PC-9 (cell line): ENCODE measurements around the gene MYRIP. TPM values are rescaled to one million over a fixed set of nuclear protein-coding genes. Genes with fewer than 3 reads are reported as not detected.

ENCODE experiments used
- BruUV-seq: library from RNA; stranded (reverse); fragments of 400-500 nt; replicated peaks from 2 replicates; lab custom pipeline; 2021; lab: Mats Ljungman, UMichigan
- CTCF ChIA-PET: fragments of 300-600 bp; sonication (Branson Sonifier 250); formaldehyde crosslinking; loops from one replicate; lab custom pipeline; 2022; ENCODE audit warnings: antibody characterized with exemption; lab: Charles Lee
- POLR2A ChIA-PET: fragments of 300-600 bp; sonication (Branson Sonifier 250); formaldehyde crosslinking; loops from one replicate; lab custom pipeline; 2022; ENCODE audit warnings: antibody characterized with exemption; ENCODE audit not compliant: unreplicated experiment; lab: Charles Lee
- DNase-seq, 2 experiments: peaks; one replicate each; pipeline versions ENCODE4 v3.0.0 to v3.0.0-alpha.2; 2015 to 2022; ENCODE audit warnings: mixed read lengths in 1 of 2
- H2AFZ ChIP-seq: fragments of 200-600 bp; sonication (generic); 2 replicates; pipeline ENCODE4 v1.8.1; 2017; ENCODE audit warnings: antibody characterized with exemption
- H3F3A ChIP-seq: fragments of 200-600 bp; sonication (generic); 2 replicates; pipeline ENCODE4 v1.8.1; 2017; ENCODE audit warnings: antibody characterized with exemption, mild to moderate bottlenecking, low read depth; ENCODE audit not compliant: insufficient read depth
- H3K27ac ChIP-seq: fragments of 200-600 bp; sonication (generic); 2 replicates; pipeline ENCODE4 v1.6.1; 2016; ENCODE audit warnings: mixed run types
- H3K27me3 ChIP-seq: fragments of 200-600 bp; sonication (generic); 2 replicates; pipeline ENCODE4 v1.6.1; 2016; ENCODE audit warnings: low read depth, mixed run types; ENCODE audit not compliant: insufficient read depth
- H3K36me3 ChIP-seq: fragments of 200-600 bp; sonication (generic); 2 replicates; pipeline ENCODE4 v1.6.1; 2016; ENCODE audit warnings: low read depth, mixed run types
- H3K4me1 ChIP-seq: fragments of 200-600 bp; sonication (generic); replicated peaks from 2 replicates; pipeline ENCODE4 v1.6.1; 2016; ENCODE audit warnings: mixed run types; ENCODE audit not compliant: insufficient read depth
- H3K4me2 ChIP-seq: fragments of 200-600 bp; sonication (generic); 2 replicates; pipeline ENCODE4 v1.6.1; 2017; ENCODE audit warnings: mixed run types
- H3K4me3 ChIP-seq: fragments of 200-600 bp; sonication (generic); 2 replicates; pipeline ENCODE4 v1.6.1; 2016; ENCODE audit warnings: mixed run types
- H3K79me2 ChIP-seq: fragments of 200-600 bp; sonication (generic); 2 replicates; pipeline ENCODE4 v1.6.1; 2017; ENCODE audit warnings: low read depth, mixed run types
- H3K9me2 ChIP-seq: fragments of 200-600 bp; sonication (generic); 2 replicates; pipeline ENCODE4 v1.8.1; 2017; ENCODE audit warnings: mild to moderate bottlenecking; ENCODE audit not compliant: insufficient read depth
- H3K9me3 ChIP-seq: fragments of 200-600 bp; sonication (generic); 2 replicates; pipeline ENCODE4 v1.8.1; 2016; ENCODE audit warnings: low read depth; ENCODE audit not compliant: insufficient read depth
- H4K20me1 ChIP-seq: fragments of 200-600 bp; sonication (generic); 2 replicates; pipeline ENCODE4 v1.8.1; 2017; ENCODE audit not compliant: insufficient read depth
- CTCF ChIP-seq: fragments of 200-600 bp; sonication (generic); conservative IDR thresholded peaks from 2 replicates; pipeline ENCODE4 v1.6.1; 2017; ENCODE audit warnings: mixed run types, antibody characterized with exemption, mild to moderate bottlenecking, moderate library complexity
- EZH2 ChIP-seq: fragments of 200-600 bp; sonication (generic); IDR thresholded peaks from 2 replicates; pipeline ENCODE4 v1.8.0; 2017; ENCODE audit warnings: antibody characterized with exemption, low read depth
- intact Hi-C: fragments of 100-400 bp; cut with micrococcal nuclease; formaldehyde crosslinking; loops from one replicate; pipeline ENCODE4 v1.10.0; 2022; ENCODE audit not compliant: unreplicated experiment
- total RNA-seq: library from RNA; stranded (reverse); gene quantifications from 2 replicates; pipeline ENCODE4 v1.2.3, GENCODE V29; 2021

The MYRIP gene
- total RNA-seq, 1 experiment from 2014 or later, result not detected

DNA sequence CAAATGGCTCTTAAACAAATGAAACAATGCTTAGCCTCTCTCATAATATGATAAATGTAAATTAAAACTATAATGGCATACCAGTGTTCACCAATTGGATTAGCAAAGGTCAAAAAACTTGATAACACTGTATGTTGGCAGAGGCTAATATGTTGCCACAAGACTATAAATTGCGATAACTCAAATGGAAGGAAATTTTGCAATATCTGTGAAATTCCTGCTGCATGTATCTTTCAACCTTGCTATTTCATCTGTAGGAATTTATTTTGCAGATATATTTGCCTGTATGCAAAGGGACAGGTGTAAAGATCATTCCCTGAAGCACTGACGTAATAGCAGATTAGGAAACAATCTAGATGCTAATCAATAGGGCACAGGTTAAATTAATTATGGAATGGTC is 308.7 kb downstream of the MYRIP start:
- Histone ChIP-seq H4K20me1 (no peaks in the 10 kb centered on the region), H3K9me2 (no peaks in the 10 kb centered on the region; the same call in 1 of the 2 replicates), H3F3A (no peaks in the 10 kb centered on the region), H3K4me1 (no peaks in the 10 kb centered on the region), H3K9me3 (no peaks in the 10 kb centered on the region), H3K4me2 (no peak overlapping the region), H3K27me3 (no peaks in the 10 kb centered on the region), H3K36me3 (no peaks in the 10 kb centered on the region), H3K4me3 (no peak overlapping the region), H3K27ac (no peak overlapping the region), H2AFZ (no peak overlapping the region), H3K79me2 (no peaks in the 10 kb centered on the region)
- no TSS peak for BruUV-seq
- intact Hi-C loops, result no loop called here
- TF ChIP-seq CTCF (no peak), EZH2 (no peak)
- ChIA-PET POLR2A (no interaction called here), CTCF (no interaction called here)
- DNase-seq, result no peak

DNA sequence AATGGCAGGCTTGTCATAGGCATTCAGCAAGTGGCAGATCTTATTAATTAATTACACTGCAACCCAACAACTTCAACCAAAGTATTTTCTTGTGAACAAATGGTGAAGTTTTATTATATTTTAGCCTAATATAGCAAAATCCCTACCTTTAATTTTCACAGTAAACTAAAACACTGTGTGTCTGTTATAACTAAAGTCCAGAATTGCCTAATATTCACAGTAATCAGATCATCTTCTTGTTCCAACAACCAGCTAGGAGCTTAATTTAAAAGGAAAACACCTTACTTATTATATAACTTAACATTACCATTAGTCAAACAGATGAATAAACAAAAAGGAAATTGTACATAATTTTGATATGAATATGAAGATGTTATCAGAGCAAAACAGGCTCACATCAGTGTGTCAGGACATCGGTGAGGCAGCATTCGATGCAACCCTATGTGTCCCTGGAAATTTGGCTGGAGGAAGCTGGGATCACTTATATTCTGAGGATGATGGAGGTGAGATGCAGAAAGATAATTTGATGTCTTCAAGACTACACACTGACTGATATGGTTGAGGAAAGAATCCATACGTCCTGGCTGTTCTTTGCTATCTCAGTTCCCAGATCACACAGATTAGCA is 310.8 kb downstream of the MYRIP start:
- H3K27me3 ChIP-seq, result no peaks in the 10 kb centered on the region
- H4K20me1 ChIP-seq, result no peaks in the 10 kb centered on the region
- no peaks in the 10 kb centered on the region for H3K4me1 ChIP-seq
- H2AFZ ChIP-seq, result no peak overlapping the region
- H3K9me3 ChIP-seq, result no peaks in the 10 kb centered on the region
- H3K4me2 ChIP-seq, result no peak overlapping the region
- H3K27ac ChIP-seq, result no peak overlapping the region
- CTCF ChIA-PET, result no interaction called here
- TF ChIP-seq EZH2 (no peak), CTCF (no peak)
- POLR2A ChIA-PET, result interaction anchor here (0.6 kb wide), 1 partner anchor 72 kb away, joined by 3 read pairs; no protein-coding TSS in a partner anchor
- DNase-seq, result no peak
- intact Hi-C loops, result no loop called here
- BruUV-seq, result no TSS peak
- H3F3A ChIP-seq, result no peaks in the 10 kb centered on the region
- H3K4me3 ChIP-seq, result no peak overlapping the region
- H3K36me3 ChIP-seq, result no peaks in the 10 kb centered on the region
- H3K79me2 ChIP-seq, result no peaks in the 10 kb centered on the region
- H3K9me2 ChIP-seq, result no peaks in the 10 kb centered on the region; the same call in 1 of the 2 replicates

- H3F3A ChIP-seq, result no peaks in the 10 kb centered on the region
- no peak overlapping the region for H3K4me3 ChIP-seq
- H3K9me2 ChIP-seq, result no peaks in the 10 kb centered on the region; the same call in 1 of the 2 replicates
- H3K36me3 ChIP-seq, result no peaks in the 10 kb centered on the region
- H3K27ac ChIP-seq, result no peak overlapping the region
- DNase-seq, result no peak
- H3K9me3 ChIP-seq, result no peaks in the 10 kb centered on the region
- ChIA-PET POLR2A (interaction anchor here (0.6 kb wide), 1 partner anchor 72 kb away, joined by 3 read pairs; no protein-coding TSS in a partner anchor), CTCF (no interaction called here)
- no peak for TF ChIP-seq EZH2
- TF ChIP-seq CTCF, result no peak
- H3K79me2 ChIP-seq, result no peaks in the 10 kb centered on the region
- intact Hi-C loops, result no loop called here
- no peaks in the 10 kb centered on the region for H3K4me1 ChIP-seq
- H3K27me3 ChIP-seq, result 0 out of 2 replicates have a peak, but pooled peaks cover under 1% of the 10 kb centered on the region
- no peak overlapping the region for H3K4me2 ChIP-seq
- H4K20me1 ChIP-seq, result no peaks in the 10 kb centered on the region
- no peak overlapping the region for H2AFZ ChIP-seq
- BruUV-seq, result no TSS peak
These were observed 311.4 kb downstream of the MYRIP start for GRCh38 chr3:40120806-40121205.
